K562 treated with DMSO at 1 percent for 4 hours (cell line): ENCODE measurements around the gene CYP51A1. TPM values are rescaled to one million over a fixed set of nuclear protein-coding genes. Genes with fewer than 3 reads are reported as not detected.

Source experiments
- total RNA-seq: library from RNA; unstranded; fragments of 300-600 nt; gene quantifications from 2 replicates; pipeline ENCODE4 v1.2.3, GENCODE V29; 2022; ENCODE audit not compliant: insufficient read depth

CYP51A1 gene
- total RNA-seq = 32.2 and 33.1 TPM in 2 replicates

DNA sequence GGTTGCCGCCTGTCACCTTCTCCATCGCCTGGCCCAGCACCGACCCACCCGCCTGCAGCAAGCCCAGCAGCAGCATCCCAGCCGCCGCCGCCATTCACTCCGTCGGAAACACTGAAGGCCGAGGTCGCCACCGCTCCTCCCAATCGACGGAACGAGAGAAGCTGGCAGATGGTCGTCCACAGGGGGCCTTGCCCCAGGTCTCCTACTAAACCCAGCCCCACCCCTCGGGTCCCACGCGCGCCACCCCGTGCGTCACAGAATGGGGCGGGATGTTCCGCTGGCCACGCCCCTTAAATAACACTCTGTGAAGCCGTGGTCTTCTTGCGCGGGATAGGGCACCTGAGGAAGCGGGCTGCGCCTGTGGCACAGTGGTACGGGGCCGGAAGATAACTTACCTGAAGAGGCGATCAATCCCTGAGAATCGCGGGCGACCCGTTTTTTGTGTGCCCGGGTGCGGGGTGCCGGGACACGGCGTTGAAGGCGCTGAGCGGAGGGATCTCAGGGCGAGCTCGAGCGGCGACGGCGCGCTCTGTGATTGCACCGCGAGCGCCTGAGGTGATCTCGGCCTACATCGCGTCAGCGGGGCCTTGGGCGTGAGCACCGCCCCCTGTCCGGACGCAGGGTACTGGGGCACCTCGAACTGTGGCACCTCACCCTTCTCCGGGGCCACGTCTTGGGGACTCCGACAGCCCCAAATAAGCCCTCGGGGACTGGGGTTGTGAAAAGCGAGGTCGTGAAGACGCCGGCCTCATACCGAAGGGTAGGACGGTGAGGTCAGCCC is at the start of gene CYP51A1:
Gene CYP51A1, minus strand, starts transcription at position 207 of the 781 bp plus-strand sequence. Its CDS starts 113 bp downstream, at position 94.

DNA sequence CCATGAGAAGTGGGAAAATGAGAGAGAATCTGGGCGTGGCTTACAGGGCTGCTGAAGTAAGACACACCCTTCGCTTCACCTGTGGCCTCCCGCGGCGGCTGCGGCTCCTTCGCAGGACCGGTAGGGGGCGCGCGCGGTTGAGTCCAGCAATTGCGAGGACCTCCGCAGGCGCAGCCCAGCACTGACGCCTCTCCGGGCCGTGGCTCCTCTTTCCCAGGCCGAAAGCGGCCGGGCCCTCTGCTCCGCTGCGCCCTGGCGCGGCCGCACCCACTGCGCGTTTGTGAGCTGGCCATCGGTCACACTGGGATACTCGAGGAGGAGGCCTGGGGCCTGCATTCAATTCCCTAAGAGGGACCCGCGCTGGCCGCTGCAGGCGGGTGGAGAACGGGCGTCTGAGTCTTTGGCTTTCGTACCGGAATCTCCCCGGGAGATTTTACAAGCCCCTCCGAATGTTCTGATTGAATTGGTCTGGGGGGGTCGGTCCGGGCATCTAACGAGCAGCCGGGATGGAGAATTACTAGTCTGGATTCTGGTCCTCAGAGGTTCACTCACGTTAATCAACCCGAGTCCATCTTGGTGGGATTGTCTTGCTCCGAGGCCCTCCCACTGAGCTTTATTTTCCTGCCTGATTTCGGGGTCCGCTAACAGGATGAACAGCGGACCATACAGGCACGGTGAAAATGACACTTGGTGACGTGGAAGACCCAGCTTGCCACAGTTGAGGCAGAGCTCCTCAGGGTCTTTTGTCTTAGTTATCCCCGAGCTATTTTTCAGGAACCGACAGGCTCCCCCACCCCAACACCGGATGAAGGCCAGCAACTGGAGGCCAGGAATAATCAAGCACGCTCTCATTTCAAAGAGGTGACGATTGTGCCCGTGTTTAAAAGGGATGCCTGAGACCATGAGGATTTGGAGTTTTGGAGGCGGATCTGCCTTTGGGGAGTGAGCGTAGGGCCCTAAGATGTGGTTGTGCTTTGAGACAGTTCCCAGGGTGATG is 44.9 kb upstream of the CYP51A1 start, which contains the start of gene LRRD1:
Gene LRRD1, minus strand, starts transcription at position 215 of the 997 bp plus-strand sequence. CDS start 13,940 bp downstream, outside the sequence.

Other genes with a start within 250 kb of the CYP51A1 start
- gene AKAP9, start 193.6 kb downstream of the CYP51A1 start, total RNA-seq = 20.6 and 22.6 TPM in 2 replicates
- not detected in 2 replicates for gene LRRD1, start 44.7 kb upstream of the CYP51A1 start, total RNA-seq
- 12.0 and 13.4 TPM in 2 replicates for gene KRIT1, start 111.4 kb upstream of the CYP51A1 start, total RNA-seq
- gene ANKIB1, start 111.5 kb upstream of the CYP51A1 start, total RNA-seq = 7.0 and 12.2 TPM in 2 replicates